Heart left ventricle (tissue), 16 donors: ENCODE measurements around the gene TDO2. TPM values are rescaled to one million over a fixed set of nuclear protein-coding genes. Genes with fewer than 3 reads are reported as not detected.

Source experiments
- ATAC-seq, 4 donors: fragments of 200-7000 bp; cut with Tn5 transposase; one replicate each; pipeline ENCODE4 v1.9.1; 2020 to 2022; ENCODE audit warnings: moderate library complexity in 4 of 4, mild to moderate bottlenecking in 3 of 4, moderate number of reproducible peaks in 1 of 4
- DNase-seq, 5 donors: peaks; one replicate each; pipeline ENCODE4 v3.0.0-alpha.2; 2020
- H3K27ac ChIP-seq, 12 donors: fragments of 200-600 bp; sonication (generic) in 4 of 12; one replicate each; pipeline versions ENCODE4 v1.5.0 to v1.8.0; 2016 to 2022; ENCODE audit warnings: mild to moderate bottlenecking in 2 of 12
- H3K27me3 ChIP-seq, 9 donors: fragments of 200-600 bp; sonication (generic) in 2 of 9; one replicate each; pipeline versions ENCODE4 v1.5.1 to v1.8.0; 2016 to 2022; ENCODE audit warnings: mild to moderate bottlenecking in 3 of 9
- H3K36me3 ChIP-seq, 9 donors: fragments of 200-600 bp; sonication (generic) in 2 of 9; one replicate each; pipeline versions ENCODE4 v1.5.0 to v1.8.0; 2018 to 2022; ENCODE audit warnings: mild to moderate bottlenecking in 2 of 9
- H3K4me1 ChIP-seq, 12 donors: fragments of 200-600 bp; sonication (generic) in 4 of 12; one replicate each; pipeline versions ENCODE4 v1.5.0 to v1.8.0; 2016 to 2022; ENCODE audit warnings: mild to moderate bottlenecking in 3 of 12
- H3K4me3 ChIP-seq, 12 donors: fragments of 200-600 bp; sonication (generic) in 4 of 12; one replicate each; pipeline versions ENCODE4 v1.5.0 to v1.8.0; 2017 to 2022; ENCODE audit warnings: mild to moderate bottlenecking in 9 of 12, moderate library complexity in 4 of 12
- H3K9me3 ChIP-seq, 12 donors: fragments of 200-600 bp; sonication (generic) in 4 of 12; one replicate each; pipeline versions ENCODE4 v1.5.0 to v1.8.0; 2016 to 2022; ENCODE audit warnings: mild to moderate bottlenecking in 1 of 12
- CTCF ChIP-seq, 12 donors: fragments of 200-600 bp; sonication (generic) in 4 of 12; IDR thresholded peaks; one replicate each; pipeline versions ENCODE4 v1.5.0 to v1.8.0; 2018 to 2022; ENCODE audit warnings: antibody characterized with exemption in 12 of 12, mild to moderate bottlenecking in 5 of 12
- POLR2A ChIP-seq, 2 donors: fragments of 450-650 bp; IDR thresholded peaks; one replicate each; pipeline ENCODE4 v1.6.1; 2017; ENCODE audit warnings: antibody characterized with exemption in 2 of 2, mild to moderate bottlenecking in 2 of 2, moderate library complexity in 2 of 2
- WGBS, 4 donors: extraction: QIAGEN DNeasy Blood & Tissue Kit in 2 of 4; methylation state at CpG; one replicate each; pipeline versions ENCODE4 v1.1.5 to v1.1.7; 2013 to 2018; 5-methylcytosine and 5-hydroxymethylcytosine counted together
- intact Hi-C, 10 donors: fragments of 100-400 bp; cut with DNase I; formaldehyde crosslinking; loops; one replicate each; pipeline versions ENCODE4 v1.11.1 to v1.14.2; 2022
- polyA plus RNA-seq, 2 donors: library from polyadenylated mRNA; stranded (reverse); fragments of 200-250 nt; gene quantifications; one replicate each; pipeline ENCODE4 v1.2.3, GENCODE V29; 2013
- total RNA-seq, 9 donors: library from RNA; depleted of rRNA in 2 of 9; stranded (reverse); fragments of >200 nt in 2 of 9; fragmentation: NEBNext Ultra II Directional in 3 of 9; extraction: Animal tissue kit (Norgen Biotek cat#: 25700) in 3 of 9; gene quantifications; one replicate each; pipeline versions ENCODE4 v1.1.0 to v1.2.4, GENCODE V29; 2016 to 2023
- donor health status: ischemic (EF 13 %, LVEDD 7.1; RV severe dilation, severe dysfunction).
- donor health status: healthy with polysubstance abuse.
- donor health status: DM: no; HTN: yes; CAD: no.
- donor health status: DM: no; HTN: no; CAD: no.
- donor health status: ischemic (EF 25% LVEDD 6.9; RV normal size, moderate dysfunction).
- donor health status: ischemic (EF 25% LVEDD 5.7; RV mildly dilated, moderate dysfunction).
- donor health status: healthy.
- donor health status: DM: yes; HTN: yes; CAD: no.
- donor health status: ischemic (EF 35%, LVEDD 5.7; RV mildly dilated, moderate dysfunction).
- donor health status: nonischemic (EF 11% LVEDD 7.7; RV severe dilation, severe dysfunction).
- donor health status: DM: yes; HTN: yes; CAD: no.
- donor health status: PGD.
- donor health status: ischemic (EF 29% LVEDD 5.4; RV normal size, mild dysfunction).
- donor health status: nonischemic (EF 23%, LVEDD 6.1; RV moderate dilation, normal function).

Gene TDO2
- total and polyA plus RNA-seq, 11 donors, result 0.04 to 1.5 (median 0.24) TPM; not detected in 7

GRCh38 chr4:155935389-155935986, 32.0 kb downstream of the TDO2 start:
- ATAC-seq (no peak), DNase-seq (no peak)
- intact Hi-C loops, result loop anchor here in 1 of 10 donors (5.0 kb wide), 1 partner anchor 123 kb away; no protein-coding TSS in a partner anchor
- Histone ChIP-seq H3K4me1 (no peaks in the 10 kb centered on the region), H3K36me3 (peaks cover 0 to 48% (median 32%) of the 10 kb centered on the region in 9 donors), H3K27me3 (no peaks in the 10 kb centered on the region), H3K9me3 (no peaks in the 10 kb centered on the region), H3K4me3 (no peak overlapping the region), H3K27ac (no peak overlapping the region)
- TF ChIP-seq POLR2A (IDR thresholded peaks at IDR 0.05), result no peak
- WGBS, 4 donors, result 80 to 88% (median 86%) methylated on average over 4 of the region's 4 CpGs

- Histone ChIP-seq H3K9me3 (no peaks in the 10 kb centered on the region), H3K27ac (no peak overlapping the region), H3K27me3 (no peaks in the 10 kb centered on the region), H3K36me3 (peaks cover 0 to 58% (median 44%) of the 10 kb centered on the region in 9 donors), H3K4me1 (no peaks in the 10 kb centered on the region), H3K4me3 (no peak overlapping the region)
- intact Hi-C loops, result loop anchor here in 1 of 10 donors (10.0 kb wide), 1 partner anchor 536 kb away; no protein-coding TSS in a partner anchor
- ATAC-seq, result no peak
- no peak for DNase-seq
- TF ChIP-seq POLR2A (IDR thresholded peaks at IDR 0.05) (no peak), CTCF (IDR thresholded peaks at IDR 0.05) (no peak)
- 86 to 90% (median 87%) methylated on average over 6 of the region's 6 CpGs for WGBS, 4 donors
These were observed 37.7 kb downstream of the TDO2 start for GRCh38 chr4:155941085-155941790.

GRCh38 chr4:155941820-155942219, 38.3 kb downstream of the TDO2 start:
- Histone ChIP-seq H3K36me3 (peaks cover 0 to 52% (median 38%) of the 10 kb centered on the region in 9 donors), H3K27me3 (no peaks in the 10 kb centered on the region), H3K9me3 (no peaks in the 10 kb centered on the region), H3K27ac (no peak overlapping the region), H3K4me1 (no peaks in the 10 kb centered on the region), H3K4me3 (no peak overlapping the region)
- ATAC-seq (no peak), DNase-seq (no peak)
- intact Hi-C loops, result loop anchor here in 1 of 10 donors (10.0 kb wide), 1 partner anchor 537 kb away; no protein-coding TSS in a partner anchor
- 97 to 100% (median 98%) methylated on average over 1 of the region's 1 CpG for WGBS, 4 donors
- no peak for TF ChIP-seq CTCF (IDR thresholded peaks at IDR 0.05)
- TF ChIP-seq POLR2A (IDR thresholded peaks at IDR 0.05), result no peak

- no peak for TF ChIP-seq CTCF (IDR thresholded peaks at IDR 0.05)
- TF ChIP-seq POLR2A (IDR thresholded peaks at IDR 0.05), result no peak
- 92 to 97% (median 94%) methylated on average over 3 of the region's 3 CpGs for WGBS, 4 donors
- DNase-seq (no peak), ATAC-seq (no peak)
- Histone ChIP-seq H3K27ac (no peak overlapping the region), H3K9me3 (no peaks in the 10 kb centered on the region), H3K4me1 (no peaks in the 10 kb centered on the region), H3K36me3 (peaks cover 0 to 37% (median 22%) of the 10 kb centered on the region in 9 donors), H3K4me3 (no peak overlapping the region), H3K27me3 (no peaks in the 10 kb centered on the region)
- intact Hi-C loops, result loop anchor here in 1 of 10 donors (10.0 kb wide), 1 partner anchor 539 kb away; no protein-coding TSS in a partner anchor
These were observed 40.3 kb downstream of the TDO2 start for GRCh38 chr4:155943605-155944291.
